SK-N-SH (cell line): ENCODE data around the gene ACP5.

ENCODE experiments used
- EP300 ChIP-seq, 2 experiments: IDR thresholded peaks; 2 replicates each; pipeline versions ENCODE4 v1.4.0 to v1.6.1; 2012; ENCODE audit warnings: borderline replicate concordance in 1 of 2, low read depth in 1 of 2, low read length in 1 of 2
- EZH2phosphoT487 ChIP-seq: fragments of 200-600 bp; sonication (generic); IDR thresholded peaks from 2 replicates; pipeline ENCODE4 v1.6.1; 2017; ENCODE audit warnings: low read depth, mixed run types, mild to moderate bottlenecking, antibody characterized with exemption, moderate library complexity, borderline replicate concordance
- FOXM1 ChIP-seq: IDR thresholded peaks from 2 replicates; pipeline ENCODE4 v1.4.0; 2012; ENCODE audit warnings: low read depth, mild to moderate bottlenecking
- TF ChIP-seq, protein P1 (sequence below): fragments of 200-600 bp; sonication (generic); IDR thresholded peaks from 2 replicates; pipeline ENCODE4 v1.6.1; 2017; ENCODE audit warnings: antibody characterized with exemption, mild to moderate bottlenecking, moderate library complexity

GRCh38 chr19:11596156-11596555 lies 18.7 kb upstream of the ACP5 start:
- TF ChIP-seq EZH2phosphoT487: no peak
- TF ChIP-seq, protein P1, sequence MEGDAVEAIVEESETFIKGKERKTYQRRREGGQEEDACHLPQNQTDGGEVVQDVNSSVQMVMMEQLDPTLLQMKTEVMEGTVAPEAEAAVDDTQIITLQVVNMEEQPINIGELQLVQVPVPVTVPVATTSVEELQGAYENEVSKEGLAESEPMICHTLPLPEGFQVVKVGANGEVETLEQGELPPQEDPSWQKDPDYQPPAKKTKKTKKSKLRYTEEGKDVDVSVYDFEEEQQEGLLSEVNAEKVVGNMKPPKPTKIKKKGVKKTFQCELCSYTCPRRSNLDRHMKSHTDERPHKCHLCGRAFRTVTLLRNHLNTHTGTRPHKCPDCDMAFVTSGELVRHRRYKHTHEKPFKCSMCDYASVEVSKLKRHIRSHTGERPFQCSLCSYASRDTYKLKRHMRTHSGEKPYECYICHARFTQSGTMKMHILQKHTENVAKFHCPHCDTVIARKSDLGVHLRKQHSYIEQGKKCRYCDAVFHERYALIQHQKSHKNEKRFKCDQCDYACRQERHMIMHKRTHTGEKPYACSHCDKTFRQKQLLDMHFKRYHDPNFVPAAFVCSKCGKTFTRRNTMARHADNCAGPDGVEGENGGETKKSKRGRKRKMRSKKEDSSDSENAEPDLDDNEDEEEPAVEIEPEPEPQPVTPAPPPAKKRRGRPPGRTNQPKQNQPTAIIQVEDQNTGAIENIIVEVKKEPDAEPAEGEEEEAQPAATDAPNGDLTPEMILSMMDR: no peak
- no peak for TF ChIP-seq EP300 (IDR thresholded peaks at IDR 0.05; ENCODE audit: borderline replicate concordance in 1 of 2, low read depth in 1 of 2, low read length in 1 of 2)
- TF ChIP-seq FOXM1: no peak
